Measurements from ENCODE around the gene RPL7L1. TPM values are rescaled to one million over a fixed set of nuclear protein-coding genes. Genes with fewer than 3 reads are reported as not detected.

The RPL7L1 gene
- total RNA-seq, 2 donors from 2014 or later: 46.4 to 67.4 TPM

DNA sequence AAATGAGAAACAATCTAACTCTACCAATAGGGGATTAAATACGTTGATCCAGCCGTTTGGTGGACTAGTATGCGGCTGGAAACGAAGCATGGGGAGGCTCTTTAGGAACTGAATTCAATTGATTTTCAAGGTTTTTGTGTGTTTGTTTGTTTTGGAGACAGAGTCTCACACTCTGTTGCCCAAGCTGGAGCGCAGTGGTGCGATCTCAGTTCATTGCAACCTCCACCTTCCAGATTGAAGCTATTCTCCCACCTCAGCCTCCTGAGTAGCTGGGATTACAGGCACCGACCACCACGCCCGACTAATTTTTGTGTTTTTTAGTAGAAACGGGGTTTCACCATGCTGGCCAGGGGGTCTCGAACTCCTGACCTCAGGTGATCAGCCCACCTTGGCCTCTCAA is 57.0 kb downstream of the RPL7L1 start:
- no peaks in the 10 kb centered on the region for H3K4me1 ChIP-seq
- intact Hi-C loops (cut with DNase I): no loop called here
- H3K36me3 ChIP-seq: peaks cover 14% of the 10 kb centered on the region
- no peaks in the 10 kb centered on the region for H3K27me3 ChIP-seq
- TF ChIP-seq, protein P1, sequence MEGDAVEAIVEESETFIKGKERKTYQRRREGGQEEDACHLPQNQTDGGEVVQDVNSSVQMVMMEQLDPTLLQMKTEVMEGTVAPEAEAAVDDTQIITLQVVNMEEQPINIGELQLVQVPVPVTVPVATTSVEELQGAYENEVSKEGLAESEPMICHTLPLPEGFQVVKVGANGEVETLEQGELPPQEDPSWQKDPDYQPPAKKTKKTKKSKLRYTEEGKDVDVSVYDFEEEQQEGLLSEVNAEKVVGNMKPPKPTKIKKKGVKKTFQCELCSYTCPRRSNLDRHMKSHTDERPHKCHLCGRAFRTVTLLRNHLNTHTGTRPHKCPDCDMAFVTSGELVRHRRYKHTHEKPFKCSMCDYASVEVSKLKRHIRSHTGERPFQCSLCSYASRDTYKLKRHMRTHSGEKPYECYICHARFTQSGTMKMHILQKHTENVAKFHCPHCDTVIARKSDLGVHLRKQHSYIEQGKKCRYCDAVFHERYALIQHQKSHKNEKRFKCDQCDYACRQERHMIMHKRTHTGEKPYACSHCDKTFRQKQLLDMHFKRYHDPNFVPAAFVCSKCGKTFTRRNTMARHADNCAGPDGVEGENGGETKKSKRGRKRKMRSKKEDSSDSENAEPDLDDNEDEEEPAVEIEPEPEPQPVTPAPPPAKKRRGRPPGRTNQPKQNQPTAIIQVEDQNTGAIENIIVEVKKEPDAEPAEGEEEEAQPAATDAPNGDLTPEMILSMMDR (IDR thresholded peaks at IDR 0.05): no peak
- H3K9me3 ChIP-seq: no peaks in the 10 kb centered on the region
- H3K9ac ChIP-seq (ENCODE audit: low read depth in 2 of 2, low read length in 2 of 2): no peak overlapping the region
- no peak overlapping the region for H3K4me3 ChIP-seq
- no peak for DNase-seq
- no peak overlapping the region for H3K27ac ChIP-seq

- peaks cover 14% of the 10 kb centered on the region for H3K36me3 ChIP-seq
- TF ChIP-seq, protein P1 (IDR thresholded peaks at IDR 0.05): no peak
- intact Hi-C loops (cut with DNase I): no loop called here
- H3K4me1 ChIP-seq: no peaks in the 10 kb centered on the region
- no peak for DNase-seq
- H3K4me3 ChIP-seq: no peak overlapping the region
- no peaks in the 10 kb centered on the region for H3K27me3 ChIP-seq
- H3K9me3 ChIP-seq: no peaks in the 10 kb centered on the region
- H3K27ac ChIP-seq: no peak overlapping the region
- no peak overlapping the region for H3K9ac ChIP-seq (ENCODE audit: low read depth in 2 of 2, low read length in 2 of 2)
Measured at GRCh38 chr6:42937548-42938427, 58.4 kb downstream of the RPL7L1 start.

DNA sequence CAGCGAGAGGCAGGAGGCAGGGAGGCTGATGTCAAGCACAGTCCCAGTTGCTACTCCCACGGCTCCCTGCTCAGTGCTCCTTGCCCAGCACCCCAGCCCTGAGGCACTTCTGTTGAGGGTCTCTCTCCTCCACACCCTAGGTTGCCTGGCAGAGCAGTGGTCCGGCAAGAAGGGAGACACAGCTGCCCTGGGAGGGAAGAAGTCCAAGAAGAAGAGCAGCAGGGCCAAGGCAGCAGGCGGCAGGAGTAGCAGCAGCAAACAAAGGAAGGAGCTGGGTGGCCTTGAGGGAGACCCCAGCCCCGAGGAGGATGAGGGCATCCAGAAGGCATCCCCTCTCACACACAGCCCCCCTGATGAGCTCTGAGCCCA is 59.0 kb downstream of the RPL7L1 start:
- no peaks in the 10 kb centered on the region for H3K9me3 ChIP-seq
- intact Hi-C loops (cut with DNase I): no loop called here
- TF ChIP-seq, protein P1 (IDR thresholded peaks at IDR 0.05): no peak
- no peak overlapping the region for H3K9ac ChIP-seq (ENCODE audit: low read depth in 2 of 2, low read length in 2 of 2)
- no peaks in the 10 kb centered on the region for H3K27me3 ChIP-seq
- no peak overlapping the region for H3K27ac ChIP-seq
- DNase-seq: no peak
- no peaks in the 10 kb centered on the region for H3K4me1 ChIP-seq
- H3K4me3 ChIP-seq: no peak overlapping the region
- peaks cover 14% of the 10 kb centered on the region for H3K36me3 ChIP-seq

DNA sequence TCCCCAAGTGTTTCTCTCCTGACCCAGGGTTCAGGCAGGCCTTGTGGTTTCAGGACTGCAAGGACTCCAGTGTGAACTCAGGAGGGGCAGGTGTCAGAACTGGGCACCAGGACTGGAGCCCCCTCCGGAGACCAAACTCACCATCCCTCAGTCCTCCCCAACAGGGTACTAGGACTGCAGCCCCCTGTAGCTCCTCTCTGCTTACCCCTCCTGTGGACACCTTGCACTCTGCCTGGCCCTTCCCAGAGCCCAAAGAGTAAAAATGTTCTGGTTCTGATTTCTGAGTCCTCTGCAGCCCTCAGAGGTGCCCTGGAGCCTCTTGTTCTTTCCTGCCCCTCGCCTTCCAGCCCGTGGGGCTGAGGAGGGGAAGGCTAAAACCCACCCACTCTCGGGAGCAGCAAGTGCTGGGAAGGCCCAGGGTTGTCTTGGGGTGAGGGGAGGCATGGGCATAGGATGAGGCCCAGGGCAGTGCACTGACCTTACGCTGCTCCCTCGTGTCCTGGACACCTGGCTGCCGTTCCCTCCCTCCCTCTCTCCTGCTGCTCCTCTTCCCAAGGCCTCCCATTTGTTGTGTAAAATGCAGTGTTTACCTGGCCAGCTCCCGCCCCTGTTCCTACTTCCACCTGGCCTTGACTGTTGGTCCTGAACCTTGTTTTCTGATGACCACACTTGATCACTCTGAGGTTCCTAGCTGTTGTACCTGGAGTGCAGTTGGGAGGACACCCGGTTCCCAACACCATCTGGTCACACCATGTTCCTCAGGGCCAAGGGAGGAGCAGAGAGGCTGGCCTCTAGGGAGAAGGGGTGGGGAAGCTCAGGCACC is 59.8 kb downstream of the RPL7L1 start:
- Histone ChIP-seq H3K27ac (no peak overlapping the region), H3K9ac (ENCODE audit: low read depth in 2 of 2, low read length in 2 of 2) (no peak overlapping the region), H3K9me3 (no peaks in the 10 kb centered on the region), H3K4me1 (no peaks in the 10 kb centered on the region), H3K4me3 (no peak overlapping the region), H3K36me3 (peaks cover 11% of the 10 kb centered on the region), H3K27me3 (no peaks in the 10 kb centered on the region)
- DNase-seq: no peak
- TF ChIP-seq, protein P1 (IDR thresholded peaks at IDR 0.05): no peak
- intact Hi-C loops (cut with DNase I): no loop called here

Other genes with a start within 250 kb of the RPL7L1 start
- under 1 TPM; 0.32 to 0.35 TPM for gene PRPH2, start 157.0 kb upstream of the RPL7L1 start, total RNA-seq
- gene TBCC, start 133.5 kb upstream of the RPL7L1 start, total RNA-seq: 10 to 100 TPM; 24.2 to 24.8 TPM
- gene BICRAL, start 97.6 kb upstream of the RPL7L1 start, total RNA-seq: 10 to 100 TPM; 11.5 to 15.3 TPM
- gene PTCRA, start 36.4 kb downstream of the RPL7L1 start, total RNA-seq: not detected
- 10 to 100 TPM; 31.1 to 47.9 TPM for gene CNPY3, start 49.9 kb downstream of the RPL7L1 start, total RNA-seq
- gene GNMT, start 81.1 kb downstream of the RPL7L1 start, total RNA-seq: under 1 TPM in 1 of 2 donors, not detected in 1; 0.96 TPM
- gene PEX6, start 99.6 kb downstream of the RPL7L1 start, total RNA-seq: 10 to 100 TPM; 23.3 to 40.3 TPM
- 10 to 100 TPM; 38.5 to 49.7 TPM for gene PPP2R5D, start 105.0 kb downstream of the RPL7L1 start, total RNA-seq
- 10 to 100 TPM; 43.7 to 54.5 TPM for gene MEA1, start 134.3 kb downstream of the RPL7L1 start, total RNA-seq
- 10 to 100 TPM; 62.4 to 73.9 TPM for gene KLHDC3, start 134.6 kb downstream of the RPL7L1 start, total RNA-seq
- gene RRP36, start 142.0 kb downstream of the RPL7L1 start, total RNA-seq: 10 to 100 TPM; 35.5 to 61.4 TPM
- 10 to 100 TPM; 13.7 to 15.3 TPM for gene CUL7, start 174.2 kb downstream of the RPL7L1 start, total RNA-seq
- 100 to 1,000 TPM in 1 of 2 donors, 10 to 100 TPM in 1; 73.2 to 112 TPM for gene MRPL2, start 179.8 kb downstream of the RPL7L1 start, total RNA-seq
- 100 to 1,000 TPM in 1 of 2 donors, 10 to 100 TPM in 1; 98.8 to 101 TPM for gene KLC4, start 180.0 kb downstream of the RPL7L1 start, total RNA-seq
- 10 to 100 TPM; 15.1 to 15.9 TPM for gene PTK7, start 196.7 kb downstream of the RPL7L1 start, total RNA-seq

Data from colonic mucosa (tissue), 4 donors.